Liver (tissue), 9 donors: Measurements from ENCODE around the gene CRYGS. TPM values are rescaled to one million over a fixed set of nuclear protein-coding genes. Genes with fewer than 3 reads are reported as not detected.

Experiments used
- DNase-seq: peaks from one replicate; pipeline ENCODE4 v3.0.0-alpha.2; 2017; ENCODE audit warnings: low spot score
- H3K27ac ChIP-seq, 2 donors: one replicate each; pipeline ENCODE4 v1.7.0; 2013; ENCODE audit warnings: inconsistent platforms in 2 of 2, low read length in 2 of 2, control low read depth in 1 of 2, low read depth in 1 of 2, mild to moderate bottlenecking in 1 of 2
- H3K27me3 ChIP-seq, 4 donors: one replicate each; pipeline versions ENCODE4 v1.6.1 to v1.7.0; 2013; ENCODE audit warnings: low read length in 3 of 4, inconsistent platforms in 1 of 4, mild to moderate bottlenecking in 1 of 4, moderate library complexity in 1 of 4; ENCODE audit not compliant: control insufficient read depth in 4 of 4, insufficient read depth in 4 of 4
- H3K36me3 ChIP-seq, 4 donors: one replicate each; pipeline versions ENCODE4 v1.6.1 to v1.7.0; 2013; ENCODE audit warnings: low read length in 3 of 4, mild to moderate bottlenecking in 3 of 4, low read depth in 1 of 4, moderate library complexity in 1 of 4; ENCODE audit not compliant: control insufficient read depth in 4 of 4, insufficient read depth in 3 of 4
- H3K4me1 ChIP-seq, 4 donors: one replicate each; pipeline versions ENCODE4 v1.6.1 to v1.7.0; 2013; ENCODE audit warnings: low read length in 3 of 4, mild to moderate bottlenecking in 3 of 4, moderate library complexity in 1 of 4; ENCODE audit not compliant: control insufficient read depth in 4 of 4, insufficient read depth in 4 of 4
- H3K4me3 ChIP-seq, 3 donors: one replicate each; pipeline versions ENCODE4 v1.6.1 to v1.7.0; 2013; ENCODE audit warnings: low read length in 3 of 3, control low read depth in 1 of 3, low read depth in 1 of 3, mild to moderate bottlenecking in 1 of 3
- H3K9ac ChIP-seq, 2 donors: one replicate each; pipeline ENCODE4 v1.7.0; 2013; ENCODE audit warnings: low read length in 2 of 2, mild to moderate bottlenecking in 2 of 2, moderate library complexity in 2 of 2, control low read depth in 1 of 2, low read depth in 1 of 2
- H3K9me3 ChIP-seq, 4 donors: one replicate each; pipeline versions ENCODE4 v1.6.1 to v1.7.0; 2013; ENCODE audit warnings: low read length in 3 of 4; ENCODE audit not compliant: control insufficient read depth in 4 of 4
- ATF3 ChIP-seq: IDR thresholded peaks from 2 replicates; pipeline ENCODE4 v1.6.1; 2016; ENCODE audit warnings: antibody characterized with exemption
- CTCF ChIP-seq: fragments of 150-350 bp; IDR thresholded peaks from 2 replicates; pipeline ENCODE4 v1.5.1; 2017; ENCODE audit warnings: improper control_type of control experiment, low read depth, low read length; ENCODE audit not compliant: missing input control
- EGR1 ChIP-seq, 2 donors: IDR thresholded peaks; 2 replicates each; pipeline ENCODE4 v1.6.1; 2016 to 2018; ENCODE audit warnings: antibody characterized with exemption in 2 of 2, low read depth in 2 of 2
- FOXA1 ChIP-seq: IDR thresholded peaks from 2 replicates; pipeline ENCODE4 v1.6.1; 2016; ENCODE audit warnings: antibody characterized with exemption
- FOXA2 ChIP-seq: IDR thresholded peaks from 2 replicates; pipeline ENCODE4 v1.6.1; 2016; ENCODE audit warnings: antibody characterized with exemption
- GABPA ChIP-seq, 2 donors: IDR thresholded peaks in 1 of 2; conservative IDR thresholded peaks in 1 of 2; 2 replicates each; pipeline ENCODE4 v1.6.1; 2016; ENCODE audit warnings: antibody characterized with exemption in 2 of 2, mild to moderate bottlenecking in 1 of 2, moderate library complexity in 1 of 2
- HNF4A ChIP-seq, 2 donors: conservative IDR thresholded peaks; 2 replicates each; pipeline ENCODE4 v1.6.1; 2016; ENCODE audit warnings: antibody characterized with exemption in 2 of 2, mild to moderate bottlenecking in 2 of 2
- HNF4G ChIP-seq: IDR thresholded peaks from 2 replicates; pipeline ENCODE4 v1.6.1; 2016; ENCODE audit warnings: antibody characterized with exemption
- JUND ChIP-seq, 2 donors: IDR thresholded peaks; 2 replicates each; pipeline ENCODE4 v1.6.1; 2016; ENCODE audit warnings: antibody characterized with exemption in 2 of 2
- MAX ChIP-seq: IDR thresholded peaks from 2 replicates; pipeline ENCODE4 v1.6.1; 2016; ENCODE audit warnings: antibody characterized with exemption
- NR2F2 ChIP-seq: IDR thresholded peaks from 2 replicates; pipeline ENCODE4 v1.6.1; 2016; ENCODE audit warnings: antibody characterized with exemption
- RAD21 ChIP-seq, 2 donors: IDR thresholded peaks; 2 replicates each; pipeline ENCODE4 v1.6.1; 2016; ENCODE audit warnings: antibody characterized with exemption in 2 of 2, mild to moderate bottlenecking in 2 of 2
- REST ChIP-seq: IDR thresholded peaks from 2 replicates; pipeline ENCODE4 v1.6.1; 2016; ENCODE audit warnings: antibody characterized with exemption, mild to moderate bottlenecking
- RXRA ChIP-seq, 2 donors: IDR thresholded peaks; 2 replicates each; pipeline ENCODE4 v1.6.1; 2017 to 2018; ENCODE audit warnings: antibody characterized with exemption in 2 of 2, mild to moderate bottlenecking in 1 of 2
- SP1 ChIP-seq: IDR thresholded peaks from 2 replicates; pipeline ENCODE4 v1.6.1; 2018; ENCODE audit warnings: antibody characterized with exemption, mild to moderate bottlenecking
- TAF1 ChIP-seq: conservative IDR thresholded peaks from 2 replicates; pipeline ENCODE4 v1.6.1; 2016; ENCODE audit warnings: antibody characterized with exemption, mild to moderate bottlenecking
- YY1 ChIP-seq: IDR thresholded peaks from 2 replicates; pipeline ENCODE4 v1.6.1; 2016; ENCODE audit warnings: antibody characterized with exemption, mild to moderate bottlenecking
- ZBTB33 ChIP-seq: IDR thresholded peaks from 2 replicates; pipeline ENCODE4 v1.6.1; 2016; ENCODE audit warnings: antibody characterized with exemption
- WGBS: extraction: QIAGEN DNeasy Blood & Tissue Kit; methylation state at CpG from one replicate; pipeline ENCODE4 v1.1.7; 2013; 5-methylcytosine and 5-hydroxymethylcytosine counted together
- polyA plus RNA-seq, 2 donors: library from polyadenylated mRNA; stranded (reverse) in 1 of 2; unstranded in 1 of 2; fragments of 200-250 nt in 1 of 2; fragments of >200 nt in 1 of 2; fragmentation: Nextera tagmentation in 1 of 2; extraction: Ambion mirVana in 1 of 2; gene quantifications; one replicate each; pipeline versions ENCODE4 v1.2.1 to v1.2.3, GENCODE V29; 2013 to 2015
- total RNA-seq, 2 donors: library from RNA; depleted of rRNA; stranded (reverse); fragments of >200 nt; gene quantifications; one replicate each; pipeline ENCODE4 v1.2.3, GENCODE V29; 2014
- donor health status: healthy.
- donor health status: healthy.
- donor health status: healthy.
- donor health status: healthy.
- donor health status: healthy.

CRYGS gene
- total and polyA plus RNA-seq, 4 donors: 0.53 to 3.6 (median 1.2) TPM

GRCh38 chr3:186496635-186497034, 47.5 kb downstream of the CRYGS start (continued):
- TF ChIP-seq CTCF: no peak
- no peak for TF ChIP-seq RXRA (IDR thresholded peaks at IDR 0.05)

GRCh38 chr3:186496016-186496415, 48.2 kb downstream of the CRYGS start:
- 93% methylated on average over 3 of the region's 3 CpGs for WGBS
- H3K27ac ChIP-seq: no peak overlapping the region
- H3K36me3 ChIP-seq: no peaks in the 10 kb centered on the region
- H3K4me1 ChIP-seq: peaks cover 0 to 3% (median under 1%) of the 10 kb centered on the region in 4 donors
- no peak overlapping the region for H3K9ac ChIP-seq
- no peak overlapping the region for H3K4me3 ChIP-seq
- no peak for TF ChIP-seq YY1
- TF ChIP-seq HNF4A (conservative IDR thresholded peaks at IDR 0.05): no peak
- no peak for TF ChIP-seq NR2F2
- TF ChIP-seq EGR1 (IDR thresholded peaks at IDR 0.05; ENCODE audit: low read depth in 2 of 2): no peak
- TF ChIP-seq RAD21 (IDR thresholded peaks at IDR 0.05): no peak
- no peak for TF ChIP-seq CTCF
- no peak for TF ChIP-seq REST
- TF ChIP-seq SP1: no peak
- TF ChIP-seq TAF1: no peak
- no peak for TF ChIP-seq FOXA1
- no peak for TF ChIP-seq GABPA (IDR thresholded peaks at IDR 0.05 in 1 of 2, conservative IDR thresholded peaks at IDR 0.05 in 1 of 2)
- no peak for TF ChIP-seq FOXA2
- TF ChIP-seq RXRA (IDR thresholded peaks at IDR 0.05): no peak
- no peak for TF ChIP-seq JUND (IDR thresholded peaks at IDR 0.05)
- TF ChIP-seq ZBTB33: no peak
- TF ChIP-seq MAX: no peak
- TF ChIP-seq ATF3: no peak
- TF ChIP-seq HNF4G: no peak
- H3K9me3 ChIP-seq: no peaks in the 10 kb centered on the region
- DNase-seq: no peak
- no peaks in the 10 kb centered on the region for H3K27me3 ChIP-seq
